Mucosa of rectum (tissue), 2 donors: ENCODE measurements around the gene GRM4.

Experiments used
- H3K27ac ChIP-seq, 2 donors: one replicate each; pipeline ENCODE4 v1.7.0; 2013; ENCODE audit warnings: inconsistent platforms in 2 of 2, low read depth in 2 of 2, low read length in 2 of 2
- H3K27me3 ChIP-seq, 2 donors: one replicate each; pipeline ENCODE4 v1.7.0; 2013; ENCODE audit warnings: low read length in 2 of 2; ENCODE audit not compliant: control insufficient read depth in 2 of 2, insufficient read depth in 2 of 2
- H3K36me3 ChIP-seq, 2 donors: one replicate each; pipeline ENCODE4 v1.7.0; 2013; ENCODE audit warnings: low read length in 2 of 2; ENCODE audit not compliant: control insufficient read depth in 2 of 2, insufficient read depth in 2 of 2
- H3K4me1 ChIP-seq, 2 donors: one replicate each; pipeline ENCODE4 v1.7.0; 2013; ENCODE audit warnings: low read length in 2 of 2, mild to moderate bottlenecking in 1 of 2; ENCODE audit not compliant: control insufficient read depth in 2 of 2, insufficient read depth in 2 of 2
- H3K4me3 ChIP-seq, 2 donors: one replicate each; pipeline ENCODE4 v1.7.0; 2013; ENCODE audit warnings: low read length in 2 of 2
- H3K9ac ChIP-seq, 2 donors: one replicate each; pipeline ENCODE4 v1.7.0; 2013; ENCODE audit warnings: low read length in 2 of 2, low read depth in 1 of 2, mild to moderate bottlenecking in 1 of 2
- H3K9me3 ChIP-seq, 2 donors: one replicate each; pipeline ENCODE4 v1.7.0; 2013; ENCODE audit warnings: low read length in 2 of 2; ENCODE audit not compliant: control insufficient read depth in 2 of 2
- donor health status: healthy.
- donor health status: Normal muscosa, but diverticular disease.

The GRM4 gene

DNA sequence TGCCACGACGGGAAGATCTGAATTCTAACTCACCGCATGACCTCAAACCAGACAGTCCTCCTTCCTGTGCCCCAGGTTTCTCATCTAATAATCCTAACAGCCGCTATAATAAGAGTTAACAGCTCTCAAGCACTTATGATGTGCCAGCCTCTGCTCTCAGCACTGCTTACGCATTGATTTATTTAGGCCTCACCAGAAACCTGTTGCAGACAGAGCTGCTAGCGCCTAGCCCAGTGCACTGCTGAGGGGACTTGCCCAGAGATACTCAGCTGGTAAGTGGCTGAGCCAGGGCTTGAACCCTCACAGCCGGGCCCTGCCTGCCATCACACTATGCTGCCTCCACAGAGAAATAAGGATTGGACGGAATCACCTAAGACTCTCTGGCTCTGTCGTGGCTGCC lies 37.7 kb downstream of the GRM4 start:
- Histone ChIP-seq H3K36me3 (no peaks in the 10 kb centered on the region), H3K4me1 (no peaks in the 10 kb centered on the region), H3K9ac (no peak overlapping the region), H3K27ac (no peak overlapping the region), H3K4me3 (no peak overlapping the region), H3K9me3 (no peaks in the 10 kb centered on the region), H3K27me3 (peaks cover 0 to 6% of the 10 kb centered on the region in 2 donors)

DNA sequence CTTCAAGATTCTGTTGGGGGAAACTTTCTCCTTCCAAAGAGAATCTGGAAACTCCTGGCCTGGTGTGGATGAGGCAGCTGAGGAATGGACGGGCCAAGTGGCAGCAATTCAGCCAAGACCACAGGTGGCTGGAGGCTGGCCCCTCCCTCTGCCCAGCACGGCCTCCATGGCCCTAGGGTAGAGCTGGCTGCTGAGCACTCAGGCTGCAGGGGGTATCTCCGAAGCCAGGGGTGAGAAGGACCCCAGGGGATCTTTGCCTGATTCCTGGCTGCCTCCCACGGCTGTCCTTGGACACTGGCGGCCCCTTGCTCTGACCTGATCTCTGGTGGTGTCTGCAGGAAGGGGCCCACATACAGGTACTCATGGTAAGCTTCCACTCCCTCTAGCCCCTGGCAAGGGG lies 39.0 kb downstream of the GRM4 start:
- no peak overlapping the region for H3K27ac ChIP-seq
- no peaks in the 10 kb centered on the region for H3K9me3 ChIP-seq
- H3K36me3 ChIP-seq, result no peaks in the 10 kb centered on the region
- H3K4me3 ChIP-seq, result no peak overlapping the region
- H3K4me1 ChIP-seq, result no peaks in the 10 kb centered on the region
- no peak overlapping the region for H3K9ac ChIP-seq
- no peaks in the 10 kb centered on the region for H3K27me3 ChIP-seq

- no peaks in the 10 kb centered on the region for H3K9me3 ChIP-seq
- H3K27me3 ChIP-seq, result no peaks in the 10 kb centered on the region
- no peaks in the 10 kb centered on the region for H3K4me1 ChIP-seq
- H3K36me3 ChIP-seq, result no peaks in the 10 kb centered on the region
- no peak overlapping the region for H3K9ac ChIP-seq
- H3K4me3 ChIP-seq, result no peak overlapping the region
- H3K27ac ChIP-seq, result no peak overlapping the region
Observed at GRCh38 chr6:34106421-34106820, 39.5 kb downstream of the GRM4 start.

DNA sequence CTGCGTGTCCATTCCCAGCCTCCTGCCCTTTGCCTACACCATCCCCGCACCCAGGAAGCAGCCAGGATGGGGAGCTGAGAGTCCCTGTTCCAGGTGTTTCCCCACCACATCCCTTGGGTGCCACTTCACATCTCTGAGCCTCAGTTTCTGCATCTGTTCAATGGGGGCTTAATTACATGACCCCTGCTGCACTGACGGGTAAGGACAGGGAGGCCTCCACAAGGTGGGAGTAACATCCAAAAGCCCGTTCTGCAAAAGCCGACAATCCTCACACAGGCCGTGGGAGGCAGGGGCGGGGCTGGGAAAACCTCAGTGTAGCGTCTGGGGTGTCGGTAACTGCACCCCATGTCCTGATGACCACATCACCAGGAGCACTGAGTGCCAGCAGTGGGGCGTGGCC lies 41.3 kb downstream of the GRM4 start:
- no peak overlapping the region for H3K4me3 ChIP-seq
- H3K9me3 ChIP-seq, result no peaks in the 10 kb centered on the region
- no peaks in the 10 kb centered on the region for H3K4me1 ChIP-seq
- no peak overlapping the region for H3K9ac ChIP-seq
- H3K27ac ChIP-seq, result no peak overlapping the region
- no peaks in the 10 kb centered on the region for H3K36me3 ChIP-seq
- no peaks in the 10 kb centered on the region for H3K27me3 ChIP-seq

DNA sequence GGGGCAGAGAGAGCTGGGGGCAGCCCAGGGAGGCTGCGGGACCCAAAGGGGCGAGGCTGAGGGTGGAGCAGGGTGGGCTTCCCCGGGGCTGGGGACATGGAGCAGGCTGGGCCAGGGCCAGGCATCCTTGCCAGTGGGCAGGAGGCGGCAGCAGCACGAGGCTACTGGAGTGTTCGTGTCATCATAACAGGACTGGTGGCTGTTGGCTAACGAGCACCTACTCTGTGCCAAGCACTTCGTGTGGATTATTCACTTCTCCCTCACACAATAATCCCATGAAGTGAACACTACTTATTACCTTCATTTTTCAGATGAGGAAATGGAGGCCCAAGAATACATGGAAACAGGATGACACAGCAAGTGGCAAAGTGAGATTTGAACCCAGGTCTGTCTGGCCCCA lies 41.7 kb downstream of the GRM4 start:
- H3K27me3 ChIP-seq, result no peaks in the 10 kb centered on the region
- H3K27ac ChIP-seq, result no peak overlapping the region
- H3K36me3 ChIP-seq, result no peaks in the 10 kb centered on the region
- no peak overlapping the region for H3K9ac ChIP-seq
- no peaks in the 10 kb centered on the region for H3K4me1 ChIP-seq
- H3K9me3 ChIP-seq, result no peaks in the 10 kb centered on the region
- no peak overlapping the region for H3K4me3 ChIP-seq

DNA sequence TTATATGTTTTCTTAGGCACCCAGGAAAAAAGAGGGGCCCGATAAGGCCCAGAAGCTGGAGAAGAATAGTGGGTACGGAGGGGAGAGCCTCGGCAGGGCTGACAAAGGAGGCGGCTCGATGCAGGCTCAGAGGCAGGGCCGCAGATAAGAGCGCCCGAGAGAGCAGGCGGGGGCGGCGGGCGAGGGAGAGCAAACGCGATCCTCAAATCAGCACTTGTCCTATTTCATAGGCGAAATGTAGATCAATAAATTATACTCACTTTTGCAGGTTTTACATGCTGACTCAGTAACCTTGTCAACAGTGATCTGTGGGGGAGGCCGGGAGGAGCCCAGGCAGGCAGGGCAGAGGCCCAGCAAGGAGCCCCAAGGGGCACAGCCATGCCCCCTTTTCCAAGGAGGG lies 42.6 kb downstream of the GRM4 start:
- Histone ChIP-seq H3K27me3 (no peaks in the 10 kb centered on the region), H3K9me3 (no peaks in the 10 kb centered on the region)

DNA sequence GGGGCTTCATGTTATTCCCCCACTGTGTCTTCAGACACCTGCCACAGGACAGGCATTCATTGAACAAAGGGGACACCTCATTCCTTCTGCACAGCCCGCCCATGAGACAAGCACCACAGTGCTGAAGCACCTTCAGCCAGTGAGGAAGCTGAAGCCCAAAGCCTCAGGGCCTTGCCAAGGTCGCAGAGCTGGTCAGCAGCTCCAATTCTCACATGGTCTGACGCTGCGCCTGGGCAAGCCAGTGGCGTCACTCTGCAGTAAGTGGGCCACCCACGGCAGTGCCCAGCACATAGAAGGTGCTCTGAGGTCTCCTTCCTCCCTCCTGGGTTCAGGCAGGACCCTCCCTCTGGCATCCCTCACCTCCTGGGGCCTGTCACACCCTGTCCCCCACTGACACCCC lies 43.2 kb downstream of the GRM4 start:
- Histone ChIP-seq H3K4me1 (no peaks in the 10 kb centered on the region), H3K9ac (no peak overlapping the region), H3K27ac (no peak overlapping the region), H3K36me3 (no peaks in the 10 kb centered on the region), H3K9me3 (no peaks in the 10 kb centered on the region), H3K27me3 (peaks cover 0 to 2% of the 10 kb centered on the region in 2 donors), H3K4me3 (no peak overlapping the region)

More for the DNA sequence above, 42.6 kb downstream of the GRM4 start:
- no peak overlapping the region for H3K4me3 ChIP-seq
- H3K36me3 ChIP-seq, result no peaks in the 10 kb centered on the region
- no peak overlapping the region for H3K9ac ChIP-seq
- H3K4me1 ChIP-seq, result no peaks in the 10 kb centered on the region
- H3K27ac ChIP-seq, result no peak overlapping the region

- no peaks in the 10 kb centered on the region for H3K4me1 ChIP-seq
- H3K9me3 ChIP-seq, result no peaks in the 10 kb centered on the region
- no peak overlapping the region for H3K4me3 ChIP-seq
- no peak overlapping the region for H3K27ac ChIP-seq
- H3K36me3 ChIP-seq, result no peaks in the 10 kb centered on the region
- peaks cover 0 to 2% of the 10 kb centered on the region in 2 donors for H3K27me3 ChIP-seq
- H3K9ac ChIP-seq, result no peak overlapping the region
Observed at GRCh38 chr6:34102099-34102656, 43.7 kb downstream of the GRM4 start.

- Histone ChIP-seq H3K4me3 (no peak overlapping the region), H3K27ac (no peak overlapping the region), H3K9ac (no peak overlapping the region), H3K36me3 (no peaks in the 10 kb centered on the region), H3K4me1 (no peaks in the 10 kb centered on the region), H3K9me3 (no peaks in the 10 kb centered on the region), H3K27me3 (peaks cover 3% of the 10 kb centered on the region in 2 donors)
Observed at GRCh38 chr6:34100788-34101187, 45.1 kb downstream of the GRM4 start.

GRCh38 chr6:34099878-34100277 lies 46.0 kb downstream of the GRM4 start:
- Histone ChIP-seq H3K9me3 (no peaks in the 10 kb centered on the region), H3K4me1 (no peaks in the 10 kb centered on the region), H3K36me3 (no peaks in the 10 kb centered on the region), H3K27me3 (peaks cover 9% of the 10 kb centered on the region in 2 donors), H3K4me3 (no peak overlapping the region), H3K27ac (no peak overlapping the region), H3K9ac (no peak overlapping the region)
